HG03175 (cell line): Measurements from ENCODE around the gene YWHAB.

Experiments used
- ATAC-seq: cut with Tn5 transposase; IDR thresholded peaks from one replicate; pipeline ENCODE4 v1.9.1; 2021; ENCODE audit warnings: mild to moderate bottlenecking, moderate library complexity; ENCODE audit not compliant: unreplicated experiment

YWHAB gene

DNA sequence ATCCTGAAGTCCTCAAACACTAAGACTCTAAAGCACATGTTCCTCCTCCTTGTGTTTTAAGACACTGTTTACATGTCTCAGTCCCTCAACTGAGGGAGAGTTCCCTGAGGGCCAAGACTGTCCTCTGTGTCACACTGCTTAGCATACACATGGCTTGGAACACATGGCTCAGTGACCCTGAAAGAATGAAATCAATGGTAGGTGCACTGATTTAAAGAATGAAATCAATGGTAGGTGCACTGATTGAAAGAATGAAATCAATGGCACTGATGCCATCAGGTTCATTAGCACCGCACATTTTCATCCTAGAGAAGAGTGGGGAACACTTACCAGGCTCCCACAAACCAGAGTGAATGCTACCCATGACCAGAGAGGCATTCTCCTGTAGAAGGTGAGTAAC lies 64.9 kb downstream of the YWHAB start:
- ATAC-seq: no peak

DNA sequence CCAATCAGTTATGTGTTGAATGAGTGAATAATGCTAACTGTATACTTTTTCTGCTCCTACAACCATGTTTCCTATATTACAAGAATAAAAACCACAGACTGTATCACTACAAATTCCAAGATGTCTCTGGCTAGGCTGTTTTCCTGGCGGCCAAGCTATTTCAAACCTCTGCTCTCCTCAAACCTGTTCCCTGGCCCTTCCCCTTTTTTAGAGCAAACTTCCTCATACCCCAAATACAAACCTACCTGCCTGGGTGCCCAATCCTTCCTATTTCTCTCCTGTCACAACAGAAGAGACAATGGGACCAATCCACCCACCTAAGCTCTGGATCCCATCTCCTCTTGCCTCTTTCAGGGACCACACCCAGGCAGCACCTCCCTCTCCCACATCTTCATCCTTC lies 67.2 kb downstream of the YWHAB start:
- no peak for ATAC-seq

DNA sequence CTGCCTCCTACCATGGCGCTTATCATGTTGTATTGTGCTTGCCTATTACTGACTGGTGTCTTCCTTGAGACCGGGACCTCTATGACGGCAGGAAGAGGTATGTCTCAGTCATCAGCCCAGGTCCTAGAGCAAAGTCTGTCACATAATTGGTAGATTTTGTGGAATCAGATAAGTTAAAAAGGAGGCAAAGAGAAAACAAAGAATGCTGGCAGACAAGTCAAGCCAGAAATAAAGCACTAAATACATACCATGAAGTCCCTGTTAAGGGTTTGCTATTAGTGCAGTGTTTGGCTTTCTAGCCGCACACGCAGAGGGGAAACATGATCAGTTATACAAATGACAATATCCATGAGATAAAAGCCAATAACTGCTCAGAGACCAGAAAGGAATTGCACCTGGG lies 68.7 kb downstream of the YWHAB start:
- no peak for ATAC-seq

DNA sequence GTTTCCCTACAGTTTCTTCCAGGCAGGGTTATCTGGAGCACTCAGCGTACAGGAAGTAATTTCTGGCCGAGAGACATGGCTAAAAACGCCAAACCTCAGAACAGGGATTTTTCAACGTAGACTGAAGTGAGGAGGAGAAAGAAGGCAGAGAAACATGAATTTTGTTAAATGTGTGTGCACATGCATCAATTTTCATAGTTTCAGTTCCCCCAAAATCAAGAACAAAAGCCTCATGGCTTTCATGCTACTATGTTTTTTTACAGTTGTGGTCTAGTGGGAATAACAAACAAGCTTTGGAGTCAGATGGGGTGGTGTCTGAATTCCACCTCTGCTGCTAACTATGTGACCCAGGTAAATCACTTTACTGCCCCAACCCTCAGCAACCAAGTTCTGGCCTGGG lies 69.8 kb downstream of the YWHAB start:
- no peak for ATAC-seq

DNA sequence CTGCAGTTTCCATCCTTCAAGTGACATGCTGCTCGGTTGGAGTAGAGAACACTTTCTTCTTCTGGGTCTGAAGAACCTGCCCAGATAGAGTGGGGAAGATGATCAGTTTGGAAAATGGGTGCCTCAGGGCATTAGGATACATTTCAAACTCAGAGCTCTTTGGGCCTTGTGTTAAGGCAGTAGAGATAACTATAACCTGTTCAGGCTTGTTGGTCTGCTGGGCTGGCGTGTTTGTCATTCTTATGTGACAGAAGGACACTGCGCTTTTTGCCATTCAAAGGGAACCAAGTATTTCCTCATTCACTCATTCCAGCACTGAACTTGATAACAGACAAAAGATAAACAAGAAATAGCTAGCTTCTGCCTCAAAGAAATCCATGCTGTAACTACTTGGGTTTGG lies 70.9 kb downstream of the YWHAB start:
- no peak for ATAC-seq
